GM12891 (cell line): ENCODE data around the gene PRPF4.

Source experiments
- POLR2A ChIP-seq: IDR thresholded peaks from 2 replicates; pipeline ENCODE4 v1.6.1; 2011; ENCODE audit warnings: low read depth, low read length, control low read depth
- POLR2AphosphoS5 ChIP-seq: IDR thresholded peaks from 2 replicates; pipeline ENCODE4 v1.6.1; 2011; ENCODE audit warnings: low read depth, low read length, control low read depth
- TAF1 ChIP-seq: IDR thresholded peaks from 2 replicates; pipeline ENCODE4 v1.6.1; 2011; ENCODE audit warnings: low read depth, low read length, control low read depth

- TF ChIP-seq POLR2AphosphoS5 (no peak), POLR2A (no peak), TAF1 (no peak)
Measured at GRCh38 chr9:113269355-113269754, 6.1 kb upstream of the PRPF4 start.
